Stimulated activated CD4-positive, alpha-beta T cell treated with anti-CD3 and anti-CD28 coated beads, Interleukin-12 subunit alpha, Interleukin-12 subunit beta, amount 100 ng/mL, for 48 hours (primary cell): ENCODE measurements around the gene ADPRHL1.

ENCODE experiments used
- DNase-seq, 3 donors: peaks; one replicate each; pipeline ENCODE4 v3.0.0-alpha.2; 2020; ENCODE audit warnings: low read depth in 2 of 3, low spot score in 1 of 3

ADPRHL1 gene

DNA sequence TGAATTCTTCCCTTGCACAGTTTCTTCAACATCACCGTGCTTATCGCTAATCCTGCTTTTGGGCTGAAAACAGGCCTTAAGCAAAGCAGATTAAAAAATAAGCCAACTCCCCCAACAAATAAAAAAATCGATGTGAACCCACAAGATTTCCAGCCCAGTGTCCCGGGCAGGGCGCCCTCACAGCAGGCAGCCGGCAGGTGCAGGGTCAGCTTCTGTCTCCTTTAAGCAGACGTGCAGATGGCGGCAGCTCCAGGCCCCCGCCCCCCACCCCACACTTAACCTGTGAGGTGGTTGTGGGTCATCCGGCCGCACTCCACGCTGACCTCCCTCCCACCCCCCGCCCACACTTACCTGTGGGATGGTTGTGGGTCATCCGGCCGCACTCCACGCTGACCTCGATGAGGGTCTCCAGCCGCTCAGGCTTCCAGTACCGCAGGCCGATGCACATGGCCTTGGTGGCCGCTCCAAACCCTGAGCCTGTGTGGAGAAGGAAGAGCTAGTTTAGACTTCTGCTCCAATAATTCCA lies 19.8 kb downstream of the ADPRHL1 start:
- no peak for DNase-seq

DNA sequence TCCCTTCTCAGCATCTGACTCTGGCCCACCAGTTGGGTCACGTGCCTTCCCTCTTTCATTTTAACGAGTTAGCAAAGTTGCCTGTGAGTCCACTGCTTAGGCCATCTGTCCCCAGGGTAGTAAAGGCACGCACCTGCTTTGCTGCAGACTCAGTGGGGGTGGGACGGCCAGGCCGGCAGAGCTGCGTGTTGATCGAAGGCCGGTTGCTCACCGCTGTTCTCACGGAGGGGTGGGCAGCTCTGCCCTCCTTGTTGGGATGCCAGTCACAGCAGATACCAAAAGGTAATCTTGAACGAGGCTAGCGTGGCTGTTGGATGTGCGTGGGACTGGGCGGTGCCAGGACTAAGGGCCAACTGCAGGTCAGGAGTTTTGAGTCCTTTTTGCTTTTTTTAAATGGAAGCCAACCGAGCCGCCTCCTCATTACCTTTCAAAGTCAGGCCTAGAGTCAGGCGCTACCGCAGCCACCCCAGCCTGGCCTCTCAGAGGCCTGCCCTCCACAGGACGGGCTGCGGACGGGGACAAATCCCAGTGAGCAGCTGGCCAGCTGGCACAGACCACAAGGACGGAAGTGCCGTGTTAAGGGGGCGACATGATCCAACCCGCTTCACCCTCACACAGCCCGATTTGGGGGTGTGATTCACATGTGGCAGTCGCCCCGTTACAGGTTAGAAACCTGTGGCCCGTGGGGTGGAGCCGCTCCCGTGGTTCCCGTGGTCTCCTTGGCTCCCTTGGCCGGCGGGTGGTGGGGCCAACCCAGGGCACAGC lies 20.6 kb downstream of the ADPRHL1 start:
- no peak for DNase-seq

DNA sequence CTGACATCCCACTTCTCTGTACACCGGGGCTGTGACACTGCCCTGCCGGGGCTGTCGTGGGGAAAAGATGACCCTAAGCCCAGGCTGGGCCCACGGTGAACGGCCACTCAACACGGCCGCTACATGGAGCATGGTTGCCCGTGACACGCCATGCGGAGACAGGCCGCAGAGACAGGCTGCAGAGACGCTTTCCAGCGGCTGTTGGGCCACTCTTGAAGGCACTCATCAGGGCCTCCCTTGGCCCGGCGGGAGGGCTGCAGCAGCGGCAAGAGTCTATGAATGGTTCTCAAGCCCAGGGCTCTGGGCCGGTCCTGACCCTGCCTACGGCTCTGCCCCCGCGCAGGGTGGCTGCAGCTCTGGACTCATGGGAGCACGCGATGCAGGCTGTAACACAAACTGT lies 22.1 kb downstream of the ADPRHL1 start:
- no peak for DNase-seq

DNA sequence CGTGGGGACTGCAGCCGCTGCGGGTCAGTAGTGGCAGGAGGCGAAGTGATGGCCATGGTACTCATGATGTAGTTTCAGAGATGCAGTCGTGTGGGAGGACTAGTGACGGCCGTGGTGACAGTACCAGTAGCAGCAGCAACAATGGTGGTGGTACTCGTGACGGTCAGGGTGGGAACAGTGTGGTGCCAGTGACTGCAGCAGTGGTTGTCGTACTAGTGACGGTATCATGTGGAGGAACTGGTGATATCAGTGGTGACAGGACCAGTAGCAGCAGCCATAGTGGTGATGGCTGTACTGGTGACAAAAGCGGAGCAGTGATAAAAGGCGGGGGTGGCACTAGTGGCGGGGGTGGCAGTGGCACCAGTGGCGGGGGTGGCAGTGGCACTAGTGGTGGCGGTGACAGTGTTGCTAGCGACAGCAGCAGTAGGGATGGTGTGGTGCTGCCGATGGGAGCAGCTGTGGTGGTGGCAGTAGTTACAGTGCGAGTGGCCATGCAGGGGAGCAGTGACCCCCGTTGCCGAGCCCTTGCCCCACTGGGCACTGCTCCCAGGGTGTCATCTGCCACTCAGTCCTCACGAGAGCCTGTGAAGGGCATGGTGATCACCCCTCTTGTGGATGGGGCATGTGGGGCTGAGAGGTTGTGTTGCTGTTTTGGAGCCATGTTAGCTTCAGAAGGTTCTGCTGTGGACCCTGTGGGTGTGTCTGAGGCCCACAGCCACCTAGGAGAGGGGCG lies 22.7 kb downstream of the ADPRHL1 start:
- no peak for DNase-seq

DNA sequence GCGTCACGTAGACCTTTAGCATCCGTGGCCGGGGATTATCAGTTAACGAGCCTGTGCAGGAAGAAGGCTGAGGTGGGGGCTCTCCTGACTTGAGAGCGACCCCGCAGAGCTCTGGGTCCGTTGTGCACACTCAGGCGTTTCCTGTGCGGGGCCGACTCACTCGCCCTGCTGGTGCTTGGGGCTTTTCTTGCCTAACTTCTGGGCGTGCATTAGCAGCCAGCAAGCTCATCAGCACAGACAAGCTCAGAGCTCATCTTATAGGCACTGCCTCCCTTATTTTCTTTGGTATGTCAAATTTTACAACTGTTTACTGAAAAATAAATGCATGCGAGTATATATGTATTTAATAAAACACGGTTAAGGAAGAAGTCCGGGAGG lies 23.7 kb downstream of the ADPRHL1 start:
- DNase-seq: no peak

DNA sequence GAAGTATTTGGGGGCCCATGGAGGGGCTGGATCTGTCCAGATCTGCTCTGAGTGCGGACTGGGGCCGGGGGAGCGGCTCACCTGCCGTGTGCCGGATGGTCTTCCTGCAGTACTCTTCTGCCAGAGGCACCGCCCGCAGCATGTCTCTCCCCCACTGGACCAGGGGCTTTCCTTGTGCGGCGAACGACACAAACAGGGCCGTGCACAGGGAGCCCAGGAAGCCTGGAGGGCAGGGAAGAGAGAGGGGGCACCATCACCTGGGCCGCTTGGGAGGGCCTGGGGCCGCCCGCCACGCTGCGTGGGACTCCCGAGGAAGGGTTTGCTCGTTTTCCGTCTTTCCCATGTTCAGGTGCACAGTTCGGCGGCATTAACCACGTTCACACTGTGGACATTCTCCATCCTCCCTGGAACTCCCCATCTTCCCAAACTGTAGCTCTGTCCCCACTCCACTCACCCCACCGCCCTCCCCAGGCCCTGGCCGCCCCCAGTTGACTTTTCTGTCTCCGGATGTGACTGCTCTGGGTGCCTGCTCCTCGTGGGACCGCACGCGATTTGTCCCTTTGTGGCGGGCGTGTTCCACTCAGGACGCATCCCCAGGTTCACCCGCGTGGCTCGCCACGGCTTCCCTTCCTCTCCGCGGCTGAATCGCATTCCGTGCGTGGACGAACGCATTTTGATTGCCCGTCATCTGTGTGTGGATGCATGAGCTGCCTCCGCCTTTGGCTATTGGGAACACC lies 24.2 kb downstream of the ADPRHL1 start:
- DNase-seq: no peak

DNA sequence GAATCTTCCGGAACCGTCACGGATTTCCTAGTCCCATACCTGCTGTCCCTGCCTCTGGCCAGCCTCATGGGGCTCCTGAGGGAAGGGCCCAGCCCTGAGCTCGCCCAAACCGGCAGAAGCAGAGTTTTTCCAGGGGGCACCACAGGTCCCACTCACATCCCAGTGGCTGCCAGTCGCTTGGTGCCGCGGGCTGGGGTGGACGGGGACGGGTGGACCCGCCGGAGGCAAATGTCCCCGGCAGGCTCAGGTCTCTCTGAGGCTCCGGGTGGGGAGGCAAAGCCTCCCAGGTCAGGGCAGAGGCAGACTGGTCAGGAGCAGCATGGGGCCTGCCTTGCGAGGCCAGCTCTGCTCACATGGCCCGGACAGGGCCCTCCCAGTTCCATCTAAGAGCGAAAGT lies 24.8 kb downstream of the ADPRHL1 start:
- DNase-seq: no peak

DNA sequence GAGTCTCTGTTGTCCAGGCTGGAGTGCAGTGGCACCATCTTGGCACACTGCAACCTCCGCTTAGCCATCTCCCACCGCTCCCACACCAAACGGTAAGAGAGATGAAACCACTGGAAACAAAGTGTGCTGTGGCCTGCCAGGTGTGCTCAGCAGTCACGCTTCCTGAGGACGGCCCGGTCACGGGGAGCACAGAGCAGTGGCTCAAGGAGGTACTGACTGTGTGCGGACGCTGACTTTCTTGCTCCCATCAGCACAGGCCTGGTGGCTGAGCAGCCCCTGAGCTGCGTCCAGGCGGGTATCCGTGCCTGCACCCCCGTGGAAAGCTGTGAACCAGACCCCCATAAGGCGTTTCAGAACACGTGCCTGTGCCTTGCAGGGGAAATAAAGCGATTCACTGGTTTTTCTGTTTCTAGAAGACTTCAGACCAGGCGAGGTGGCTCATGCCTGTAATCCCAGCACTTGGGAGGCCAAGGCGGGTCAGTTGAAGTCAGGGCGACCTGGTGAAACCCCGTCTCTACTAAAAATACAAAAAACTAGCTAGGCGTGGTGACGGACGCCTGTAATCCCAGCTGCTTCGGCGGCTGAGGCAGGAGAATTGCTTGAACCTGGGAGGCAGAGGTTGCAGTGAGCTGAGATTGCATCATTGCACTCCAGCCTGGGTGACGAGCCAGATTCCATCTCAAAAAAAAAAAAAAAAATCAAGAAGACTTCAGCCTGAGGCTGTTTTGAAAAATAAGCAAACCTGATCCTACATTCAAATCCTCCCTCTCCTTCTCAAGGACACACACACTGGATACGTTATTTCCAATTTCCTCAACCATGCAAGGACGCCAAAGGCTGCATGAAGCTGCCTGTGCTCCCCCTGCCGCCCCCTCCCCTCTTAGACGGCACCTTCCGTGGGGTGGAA lies 25.5 kb downstream of the ADPRHL1 start:
- no peak for DNase-seq

DNA sequence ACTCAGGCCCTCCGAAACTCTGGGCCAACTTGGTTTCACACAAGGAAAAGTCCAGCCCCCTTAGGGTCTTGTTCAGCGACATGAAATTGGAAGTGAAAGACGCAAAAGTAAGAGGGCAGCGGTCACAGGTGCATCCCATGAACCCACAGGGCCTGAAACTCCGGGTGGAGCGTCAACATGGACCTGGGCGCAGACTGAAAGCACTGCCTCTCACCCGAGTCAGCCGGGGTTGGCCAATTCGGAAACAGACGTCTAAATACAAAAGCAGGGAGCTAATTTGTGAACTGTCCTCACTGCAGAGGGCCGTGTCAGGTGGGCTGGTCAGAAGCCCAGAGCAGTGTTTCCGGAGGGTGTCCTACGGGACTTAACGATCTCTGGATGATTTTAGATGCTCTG lies 26.7 kb downstream of the ADPRHL1 start:
- DNase-seq: no peak

DNA sequence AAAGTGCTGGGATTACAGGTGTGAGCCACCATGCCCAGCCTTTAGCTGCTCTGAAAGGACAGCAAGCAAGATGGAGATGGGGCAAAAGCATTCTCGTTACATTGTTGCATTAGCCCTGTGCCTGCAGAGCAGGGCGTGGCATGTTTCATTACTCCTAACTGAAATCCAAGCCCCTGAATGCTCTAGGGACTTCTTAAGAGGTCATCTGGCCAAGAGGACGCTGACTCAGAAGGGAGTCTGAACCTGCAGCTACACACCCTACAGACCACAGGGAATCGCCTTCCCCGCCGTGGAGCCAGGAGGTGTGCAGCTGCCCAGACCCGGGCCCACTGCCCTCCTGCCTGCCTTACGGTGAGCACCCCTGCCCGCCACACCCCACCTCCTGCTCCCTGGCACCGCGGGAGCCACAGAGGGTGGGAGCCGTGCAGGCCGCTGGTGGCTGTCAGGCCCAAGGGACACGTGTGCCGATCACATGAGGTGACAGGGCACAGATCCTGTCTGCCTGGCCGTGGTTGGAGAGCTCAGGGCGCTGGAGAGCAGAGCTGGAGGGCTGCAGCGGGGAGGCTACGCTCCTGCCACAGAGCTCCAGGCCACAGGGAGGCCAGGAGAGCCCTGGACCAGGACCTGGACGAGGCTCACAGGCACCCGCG lies 27.2 kb downstream of the ADPRHL1 start:
- DNase-seq: no peak

DNA sequence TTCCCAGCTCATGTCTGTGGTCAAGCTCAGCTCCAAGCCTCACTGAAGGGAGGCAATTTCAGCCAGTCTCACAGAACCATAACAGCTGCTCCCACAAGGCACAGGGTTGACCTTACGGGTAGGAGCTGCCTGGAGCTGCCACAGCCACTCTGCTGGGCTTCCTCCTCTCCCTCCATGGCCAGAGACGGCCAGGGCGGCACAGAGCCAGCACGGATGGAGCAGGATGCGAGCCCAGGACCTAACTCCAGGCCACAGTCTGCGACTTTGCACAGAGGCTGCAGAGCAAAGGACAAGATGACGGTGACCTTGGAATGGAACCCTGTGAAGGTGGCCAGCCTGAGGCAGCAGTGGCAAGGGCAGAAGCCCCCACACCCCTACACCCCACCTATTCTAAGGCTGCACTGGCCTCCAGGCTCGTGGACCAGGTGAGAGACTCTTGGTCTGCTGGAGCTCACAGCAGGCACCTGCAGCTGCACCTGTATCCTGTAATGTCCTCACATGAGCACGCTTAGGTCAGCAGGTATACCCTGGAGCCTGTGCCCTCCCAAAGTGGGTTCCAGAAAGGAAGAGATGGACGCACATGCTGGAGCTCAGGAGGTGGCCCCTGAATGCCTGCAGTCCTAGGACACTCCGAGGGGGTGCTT lies 29.6 kb downstream of the ADPRHL1 start:
- DNase-seq: no peak

DNA sequence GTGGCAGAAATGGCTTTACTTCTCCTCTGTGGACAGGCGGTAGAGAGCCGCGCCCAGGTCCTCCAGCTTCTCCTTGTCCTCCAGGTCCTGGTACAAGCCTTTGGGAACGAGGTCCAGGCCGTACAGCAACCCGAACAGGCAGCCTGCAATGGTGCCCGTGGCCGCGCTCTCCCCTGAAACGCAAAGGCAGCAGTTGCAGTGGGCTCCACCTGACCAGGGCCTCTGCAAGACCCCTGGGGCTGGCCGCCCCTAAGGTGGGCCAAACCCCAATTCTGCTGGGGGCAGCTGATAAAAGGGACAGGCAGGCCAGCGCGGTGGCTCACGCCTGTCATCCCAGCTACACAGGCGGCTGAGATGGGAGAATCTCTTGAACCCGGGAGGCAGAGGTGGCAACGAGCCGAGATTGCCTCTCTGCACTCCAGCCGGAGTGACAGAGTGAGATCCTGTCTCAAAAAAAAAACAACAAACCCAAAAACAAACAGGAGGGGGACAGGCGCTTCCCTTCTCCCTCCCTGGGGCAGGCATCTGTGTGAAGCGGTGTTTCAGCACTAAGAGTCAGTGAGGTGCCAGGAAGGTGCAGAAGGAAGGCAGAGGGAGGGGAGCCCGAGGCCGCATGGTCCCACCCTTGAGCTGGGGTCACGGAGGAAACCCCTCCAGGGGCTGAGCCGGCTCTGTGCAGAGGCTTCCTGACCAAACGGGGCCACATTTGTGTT lies 30.3 kb downstream of the ADPRHL1 start:
- no peak for DNase-seq

DNA sequence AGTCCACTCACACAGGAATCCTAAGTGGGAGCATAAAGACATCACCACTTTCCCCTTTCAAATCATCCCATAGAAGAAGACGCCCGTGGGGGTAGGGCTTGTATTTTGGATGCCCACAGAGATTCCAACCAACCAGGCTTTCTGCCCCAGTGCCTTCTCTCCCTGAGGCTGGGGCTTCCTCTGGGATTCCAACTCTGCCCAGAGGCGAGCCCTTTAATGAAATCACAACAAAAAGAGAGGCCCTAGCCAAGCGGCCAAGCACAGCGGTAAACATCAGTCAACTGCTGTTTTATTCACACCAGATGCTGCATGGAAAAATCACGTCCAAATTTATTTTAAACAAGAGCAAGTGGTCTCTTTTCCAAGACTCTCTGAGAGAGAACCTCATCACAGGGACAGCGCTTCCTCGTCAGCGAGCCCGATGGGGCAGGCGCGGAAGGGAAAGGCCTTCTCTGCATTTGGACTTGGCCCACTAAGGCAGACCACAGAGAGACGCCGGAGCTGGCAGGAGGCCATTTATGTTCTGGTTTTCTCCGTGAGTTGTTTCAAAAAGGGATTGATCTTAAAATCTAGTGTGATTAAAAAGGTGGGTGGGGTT lies 31.5 kb downstream of the ADPRHL1 start:
- DNase-seq: no peak

DNA sequence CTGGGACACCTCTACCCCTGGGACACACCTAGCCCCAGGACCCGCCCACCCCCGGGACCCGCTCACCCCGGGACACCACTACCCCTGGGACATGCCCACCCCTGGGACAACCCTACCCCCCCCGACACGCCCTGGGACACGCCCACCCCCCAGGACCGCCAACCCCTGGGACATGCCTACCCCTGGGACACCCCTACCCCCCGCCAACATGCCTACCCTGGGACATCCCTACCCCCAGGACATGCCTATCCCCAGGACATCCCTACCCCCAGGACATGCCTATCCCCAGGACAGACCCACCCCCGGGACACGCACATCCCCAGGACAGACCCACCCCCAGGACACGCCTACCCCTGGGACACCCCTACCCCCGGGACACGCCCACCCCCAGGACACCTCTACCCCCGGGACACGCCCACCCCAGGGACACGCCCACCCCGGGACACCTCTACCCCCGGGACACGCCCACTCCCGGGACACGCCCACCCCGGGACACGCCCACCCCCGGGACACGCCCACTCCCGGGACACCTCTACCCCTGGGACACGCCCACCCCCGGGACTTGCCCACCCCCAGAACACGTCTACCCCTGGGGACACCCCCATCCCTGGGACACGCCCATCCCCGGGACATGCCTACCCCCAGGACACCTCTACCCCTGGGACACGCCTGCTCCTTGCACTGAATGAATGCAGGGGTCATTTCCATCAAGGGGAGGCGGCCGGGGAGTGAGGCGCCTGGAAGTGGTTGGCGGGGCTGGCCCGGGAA lies 32.3 kb downstream of the ADPRHL1 start:
- no peak for DNase-seq

DNA sequence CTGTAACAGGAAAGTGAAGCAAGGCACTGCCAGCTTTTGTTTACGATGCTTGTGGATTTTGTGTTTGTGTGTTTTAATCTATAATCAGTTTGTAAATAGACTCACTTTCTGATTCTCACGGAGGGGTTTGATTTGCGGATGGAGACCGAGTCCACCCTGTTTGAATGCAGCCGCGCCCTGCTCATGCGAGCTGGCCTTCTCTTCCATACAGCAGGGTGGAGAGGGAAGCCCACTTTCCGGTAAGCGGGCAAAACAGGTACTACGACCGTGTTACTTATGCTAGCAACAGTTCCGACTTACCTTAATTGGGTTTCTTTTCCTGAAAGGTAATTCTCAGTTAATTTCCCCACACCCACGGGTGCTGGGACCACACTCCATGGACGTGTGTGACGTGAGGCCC lies 33.1 kb downstream of the ADPRHL1 start:
- DNase-seq: no peak

DNA sequence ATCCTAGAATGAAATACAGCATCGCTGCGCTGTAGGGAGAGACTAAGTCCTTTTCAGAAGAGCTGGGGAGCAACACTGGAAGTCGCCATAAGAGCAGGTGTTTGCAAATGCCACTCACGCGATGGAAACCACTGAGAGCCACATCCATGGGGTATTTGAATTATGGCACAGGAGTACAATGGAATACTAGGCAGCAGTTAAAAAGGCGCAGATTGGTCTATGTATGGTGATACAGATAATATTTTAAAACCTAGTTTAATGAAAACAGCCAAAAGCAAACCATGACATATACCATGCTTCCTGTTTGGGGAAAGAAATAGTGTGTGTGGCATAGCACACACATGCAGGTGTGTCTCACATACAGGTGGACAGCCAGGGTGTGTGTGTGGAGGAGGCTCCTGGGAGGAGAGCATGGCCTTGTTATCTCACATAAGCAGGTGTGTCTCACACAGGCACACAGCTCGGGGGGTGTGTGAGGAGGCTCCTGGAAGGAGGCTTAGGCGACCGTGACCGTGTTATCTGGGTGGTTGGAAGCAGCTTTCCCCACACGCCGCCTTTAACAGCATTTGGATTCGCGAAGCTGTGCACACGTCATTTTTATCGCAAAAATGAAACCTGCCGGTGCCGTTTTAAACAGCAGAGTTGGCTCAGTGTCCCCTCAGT lies 33.6 kb downstream of the ADPRHL1 start:
- DNase-seq: no peak

DNA sequence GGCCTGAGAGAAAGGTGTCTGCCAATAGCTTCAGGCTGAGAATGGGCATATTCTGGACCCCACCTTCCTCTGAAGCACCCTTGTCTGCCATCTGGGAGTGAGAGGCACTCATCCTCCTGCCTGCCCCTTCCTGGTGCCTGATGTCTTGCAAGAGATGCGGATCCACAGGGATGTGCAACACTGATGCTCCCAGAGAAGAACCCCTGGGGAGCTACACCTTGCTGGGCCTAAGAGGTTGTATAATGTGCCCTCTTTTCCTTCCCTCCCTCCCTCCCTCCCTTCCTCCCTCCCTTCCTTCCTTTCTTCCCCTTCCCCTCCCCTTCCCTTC lies 34.6 kb downstream of the ADPRHL1 start:
- DNase-seq: no peak
